Transverse colon (tissue), 4 donors: ENCODE data around the gene TMEM175. TPM values are rescaled to one million over a fixed set of nuclear protein-coding genes. Genes with fewer than 3 reads are reported as not detected.

Source experiments
- DNase-seq: peaks from one replicate; pipeline ENCODE4 v3.0.0-alpha.2; 2019
- H3K27ac ChIP-seq, 4 donors: fragments of 200-600 bp; sonication (generic); 2 replicates each; pipeline ENCODE4 v1.5.1; 2016 to 2018; ENCODE audit warnings: inconsistent platforms in 4 of 4
- H3K27me3 ChIP-seq: fragments of 200-600 bp; sonication (generic); 2 replicates; pipeline ENCODE4 v1.5.1; 2017; ENCODE audit warnings: inconsistent platforms
- H3K36me3 ChIP-seq, 4 donors: fragments of 200-600 bp; sonication (generic); 2 replicates each; pipeline ENCODE4 v1.5.1; 2017 to 2019; ENCODE audit warnings: inconsistent platforms in 4 of 4
- H3K4me1 ChIP-seq, 4 donors: fragments of 200-600 bp; sonication (generic); 2 replicates each; pipeline ENCODE4 v1.5.1; 2017 to 2020; ENCODE audit warnings: inconsistent platforms in 4 of 4
- H3K4me3 ChIP-seq, 4 donors: fragments of 200-600 bp; sonication (generic); 1 replicate in 1 of 4; 2 replicates in 3 of 4; pipeline versions ENCODE4 v1.5.1 to v1.6.1; 2017 to 2019; ENCODE audit warnings: inconsistent platforms in 4 of 4
- H3K9me3 ChIP-seq, 2 donors: fragments of 200-600 bp; sonication (generic); 2 replicates each; pipeline ENCODE4 v1.5.1; 2017 to 2019; ENCODE audit warnings: inconsistent platforms in 2 of 2
- CTCF ChIP-seq, 5 experiments: fragments of 200-600 bp in 3 of 5; fragments of 450-650 bp in 2 of 5; sonication (generic) in 3 of 5; IDR thresholded peaks; 1 replicate in 2 of 5; 2 replicates in 3 of 5; pipeline ENCODE4 v1.5.1; 2016 to 2017; ENCODE audit warnings: antibody characterized with exemption in 5 of 5, inconsistent platforms in 3 of 5, mild to moderate bottlenecking in 2 of 5, moderate library complexity in 1 of 5
- EP300 ChIP-seq: sonication (generic); formaldehyde crosslinking; IDR thresholded peaks from one replicate; pipeline ENCODE4 v1.6.1; 2017; ENCODE audit warnings: antibody characterized with exemption, low read depth
- POLR2A ChIP-seq: fragments of 450-650 bp; IDR thresholded peaks from one replicate; pipeline ENCODE4 v1.6.1; 2016; ENCODE audit warnings: antibody characterized with exemption, mild to moderate bottlenecking, moderate library complexity
- POLR2AphosphoS5 ChIP-seq, 3 donors: sonication (generic); formaldehyde crosslinking; IDR thresholded peaks; one replicate each; pipeline ENCODE4 v1.6.1; 2016; ENCODE audit warnings: antibody characterized with exemption in 3 of 3
- WGBS, 2 donors: methylation state at CpG; one replicate each; pipeline ENCODE4 v1.1.5; 2018; ENCODE audit warnings: low coverage in 1 of 2; 5-methylcytosine and 5-hydroxymethylcytosine counted together
- in situ Hi-C, 4 donors: fragments of 200-750 bp; cut with MboI; loops; one replicate each; pipeline versions ENCODE4 v1.15.0 to v1.15.1; 2017; ENCODE audit warnings: low sequenced_read_pairs in 3 of 4, low pct_ligation_motif_present in 1 of 4, low pct_unique_long_range_greater_than_20kb in 1 of 4
- intact Hi-C: fragments of 100-400 bp; cut with DNase I; formaldehyde crosslinking; loops from one replicate; pipeline ENCODE4 v1.15.1; 2023; ENCODE audit warnings: low total_unique reads
- total RNA-seq, 4 donors: library from RNA; depleted of rRNA; stranded (reverse); fragments of >200 nt; gene quantifications; one replicate each; pipeline ENCODE4 v1.1.0, GENCODE V29; 2016

Gene TMEM175
- total RNA-seq, 4 donors from 2014 or later, result 44.0 to 116 (median 50.5) TPM

- DNase-seq, result no peak
- TF ChIP-seq EP300 (no peak), POLR2AphosphoS5 (IDR thresholded peaks at IDR 0.05) (no peak), CTCF (IDR thresholded peaks at IDR 0.05) (no peak), POLR2A (no peak)
- Histone ChIP-seq H3K4me1 (no peaks in the 10 kb centered on the region), H3K36me3 (peaks cover 0 to 5% (median 0%) of the 10 kb centered on the region in 4 donors), H3K27ac (no peak overlapping the region), H3K4me3 (no peak overlapping the region), H3K9me3 (no peaks in the 10 kb centered on the region), H3K27me3 (no peaks in the 10 kb centered on the region)
- WGBS, 2 donors, result 69 to 80% methylated on average over 1 to 6 of the region's 7 CpGs
- in situ Hi-C loops, result no loop called here
- intact Hi-C loops, result no loop called here
Observed at GRCh38 chr4:951186-951585, 18.9 kb downstream of the TMEM175 start.

GRCh38 chr4:951594-952468 lies 19.6 kb downstream of the TMEM175 start:
- Histone ChIP-seq H3K27me3 (no peaks in the 10 kb centered on the region), H3K4me1 (no peaks in the 10 kb centered on the region), H3K36me3 (peaks cover 0 to 5% (median 0%) of the 10 kb centered on the region in 4 donors), H3K9me3 (no peaks in the 10 kb centered on the region), H3K4me3 (no peak overlapping the region), H3K27ac (no peak overlapping the region)
- TF ChIP-seq EP300, result no peak
- TF ChIP-seq POLR2AphosphoS5 (IDR thresholded peaks at IDR 0.05), result no peak
- no peak for TF ChIP-seq CTCF (IDR thresholded peaks at IDR 0.05)
- no peak for TF ChIP-seq POLR2A
- DNase-seq, result no peak
- intact Hi-C loops (no loop called here), in situ Hi-C loops (no loop called here)
- WGBS, 2 donors, result 93 to 100% methylated on average over 2 to 21 of the region's 23 CpGs

GRCh38 chr4:952881-953573 lies 20.8 kb downstream of the TMEM175 start:
- intact Hi-C loops, result no loop called here
- in situ Hi-C loops, result no loop called here

More at GRCh38 chr4:952881-953573, 20.8 kb downstream of the TMEM175 start:
- H3K4me1 ChIP-seq, result no peaks in the 10 kb centered on the region
- peaks cover 0 to 5% (median 0%) of the 10 kb centered on the region in 4 donors for H3K36me3 ChIP-seq
- no peaks in the 10 kb centered on the region for H3K9me3 ChIP-seq
- H3K27ac ChIP-seq, result no peak overlapping the region
- H3K4me3 ChIP-seq, result no peak overlapping the region
- DNase-seq, result no peak
- TF ChIP-seq CTCF (IDR thresholded peaks at IDR 0.05), result no peak
- no peak for TF ChIP-seq POLR2A
- no peak for TF ChIP-seq POLR2AphosphoS5 (IDR thresholded peaks at IDR 0.05)
- no peak for TF ChIP-seq EP300
- H3K27me3 ChIP-seq, result no peaks in the 10 kb centered on the region
- 97% methylated on average over 28 of the region's 28 CpGs; no CpG with 5 or more reads in 1 of the 2 donors for WGBS, 2 donors
